Activated CD8-positive, alpha-beta memory T cell treated with anti-CD3 and anti-CD28 coated beads, Interleukin-2, amount 50 U/mL, for 48 hours (primary cell): ENCODE measurements around the gene BPIFA2.

Source experiments
- DNase-seq: peaks from one replicate; pipeline ENCODE4 v3.0.0-alpha.2; 2020

BPIFA2 gene

GRCh38 chr20:33202451-33202850 is 34.5 kb downstream of the BPIFA2 start:
- no peak for DNase-seq

- no peak for DNase-seq
Measured at GRCh38 chr20:33203444-33203843, 35.5 kb downstream of the BPIFA2 start.

GRCh38 chr20:33209789-33210188 is 41.8 kb downstream of the BPIFA2 start:
- peak; percentile 65 for DNase-seq

- no peak for DNase-seq
Measured at GRCh38 chr20:33210371-33210770, 42.4 kb downstream of the BPIFA2 start.

- no peak for DNase-seq
Measured at GRCh38 chr20:33211817-33212424, 44.0 kb downstream of the BPIFA2 start.

GRCh38 chr20:33217052-33217451 is 49.1 kb downstream of the BPIFA2 start, which contains the start of gene BPIFA3:
BPIFA3 (plus strand) TSS chr20:33217352; CDS start chr20:33217537, 185 bp downstream.
- no peak for DNase-seq

GRCh38 chr20:33224399-33224798 is 56.4 kb downstream of the BPIFA2 start:
- no peak for DNase-seq

GRCh38 chr20:33229843-33230242 is 61.9 kb downstream of the BPIFA2 start:
- no peak for DNase-seq
